Activated T-cell treated with anti-CD3 and anti-CD28 coated beads, Interleukin-2, amount 50 U/mL, for 1 hour (primary cell): Measurements from ENCODE around the gene ASB8.

Experiments
- DNase-seq: peaks from one replicate; pipeline ENCODE4 v3.0.0-alpha.2; 2020

ASB8 gene

GRCh38 chr12:48157018-48157888, at the start of gene ASB8:
Gene ASB8 (minus strand): TSS chr12:48157515. CDS start chr12:48153496, 4,019 bp downstream.
- peak; percentile 99 for DNase-seq

GRCh38 chr12:48203192-48203591, 45.9 kb upstream of the ASB8 start, which contains the start of gene OR10AD1:
Gene OR10AD1 (minus strand): TSS chr12:48203292. CDS start chr12:48203292, 0 bp downstream.
- no peak for DNase-seq

GRCh38 chr12:48202766-48203165, 45.5 kb upstream of the ASB8 start:
- DNase-seq = no peak

GRCh38 chr12:48201516-48201915, 44.2 kb upstream of the ASB8 start:
- DNase-seq = no peak

GRCh38 chr12:48201091-48201490, 43.8 kb upstream of the ASB8 start:
- no peak for DNase-seq

GRCh38 chr12:48199774-48200221, 42.5 kb upstream of the ASB8 start:
- no peak for DNase-seq

- no peak for DNase-seq
Observed at GRCh38 chr12:48198985-48199384, 41.7 kb upstream of the ASB8 start.

GRCh38 chr12:48198672-48198971, 41.3 kb upstream of the ASB8 start:
- no peak for DNase-seq

- DNase-seq = peak; percentile 85
Observed at GRCh38 chr12:48197971-48198671, 40.8 kb upstream of the ASB8 start.

GRCh38 chr12:48197549-48197970, 40.2 kb upstream of the ASB8 start:
- DNase-seq = no peak

- no peak for DNase-seq
Observed at GRCh38 chr12:48194799-48195201, 37.5 kb upstream of the ASB8 start.

- DNase-seq = no peak
Observed at GRCh38 chr12:48193623-48194022, 36.3 kb upstream of the ASB8 start.

- no peak for DNase-seq
Observed at GRCh38 chr12:48192861-48193260, 35.5 kb upstream of the ASB8 start.

GRCh38 chr12:48191096-48191495, 33.8 kb upstream of the ASB8 start:
- DNase-seq = no peak

GRCh38 chr12:48189331-48190125, 32.2 kb upstream of the ASB8 start:
- peak; percentile 56 for DNase-seq

- DNase-seq = no peak
Observed at GRCh38 chr12:48187916-48188695, 30.8 kb upstream of the ASB8 start.

- no peak for DNase-seq
Observed at GRCh38 chr12:48185181-48185919, 28.0 kb upstream of the ASB8 start.

- no peak for DNase-seq
Observed at GRCh38 chr12:48184549-48184922, 27.2 kb upstream of the ASB8 start.

GRCh38 chr12:48183876-48184548, 26.7 kb upstream of the ASB8 start:
- DNase-seq = peak; percentile 52

- DNase-seq = peak; percentile 81
Observed at GRCh38 chr12:48183091-48183875, 26.0 kb upstream of the ASB8 start, which contains the start of gene CCDC184. Gene CCDC184 (plus strand): TSS chr12:48183644. CDS start chr12:48184123, 479 bp downstream.
